Measurements from ENCODE around the gene PELI1. TPM values are rescaled to one million over a fixed set of nuclear protein-coding genes. Genes with fewer than 3 reads are reported as not detected.

PELI1 gene
- total and polyA plus RNA-seq, 4 experiments from 2014 or later: 11.3 to 40.5 (median 26.1) TPM

- intact Hi-C loops (cut with micrococcal nuclease): no loop called here
- ChIA-PET POLR2A (ENCODE audit: partially characterized antibody) (no interaction called here), CTCF (ENCODE audit: partially characterized antibody) (no interaction called here)
- no peak for DNase-seq
- Histone ChIP-seq H3K4me1 (ENCODE audit: insufficient read depth, low read length) (no peaks in the 10 kb centered on the region), H3K27me3 (ENCODE audit: insufficient read depth, low read length) (no peaks in the 10 kb centered on the region), H3K4me3 (ENCODE audit: low read length in 2 of 2) (no peak overlapping the region), H3K27ac (ENCODE audit: low read depth, low read length) (no peak overlapping the region), H3K36me3 (ENCODE audit: insufficient read depth, low read length) (no peaks in the 10 kb centered on the region), H3K9me3 (ENCODE audit: control insufficient read depth in 1 of 2, low read length in 2 of 2) (no peaks in the 10 kb centered on the region)
- no peaks in the 10 kb centered on the region for H3K4me1 Mint-ChIP-seq
- H3K36me3 Mint-ChIP-seq: no peaks in the 10 kb centered on the region
- H3K27ac Mint-ChIP-seq: no peak overlapping the region
- H3K27me3 Mint-ChIP-seq: no peaks in the 10 kb centered on the region
- no peak overlapping the region for H3K4me3 Mint-ChIP-seq
- no peaks in the 10 kb centered on the region for H3K9me3 Mint-ChIP-seq
Measured at GRCh38 chr2:64168201-64168600, 24.0 kb upstream of the PELI1 start.

- Mint-ChIP-seq H3K27ac (no peak overlapping the region), H3K27me3 (no peaks in the 10 kb centered on the region), H3K4me3 (no peak overlapping the region), H3K9me3 (no peaks in the 10 kb centered on the region), H3K4me1 (no peaks in the 10 kb centered on the region), H3K36me3 (no peaks in the 10 kb centered on the region)
- intact Hi-C loops (cut with micrococcal nuclease): no loop called here
- Histone ChIP-seq H3K27ac (ENCODE audit: low read depth, low read length) (no peak overlapping the region), H3K4me1 (ENCODE audit: insufficient read depth, low read length) (no peaks in the 10 kb centered on the region), H3K36me3 (ENCODE audit: insufficient read depth, low read length) (no peaks in the 10 kb centered on the region), H3K9me3 (ENCODE audit: control insufficient read depth in 1 of 2, low read length in 2 of 2) (no peaks in the 10 kb centered on the region), H3K4me3 (ENCODE audit: low read length in 2 of 2) (no peak overlapping the region), H3K27me3 (ENCODE audit: insufficient read depth, low read length) (no peaks in the 10 kb centered on the region)
- no peak for DNase-seq
- POLR2A ChIA-PET (ENCODE audit: partially characterized antibody): no interaction called here
- CTCF ChIA-PET (ENCODE audit: partially characterized antibody): interaction anchor here (0.9 kb wide), 1 partner anchor 164 kb away, joined by 4 read pairs; no protein-coding TSS in a partner anchor
Measured at GRCh38 chr2:64166637-64167420, 22.6 kb upstream of the PELI1 start.

- H3K27me3 Mint-ChIP-seq: no peaks in the 10 kb centered on the region
- intact Hi-C loops (cut with micrococcal nuclease): no loop called here
- no peaks in the 10 kb centered on the region for H3K36me3 ChIP-seq (ENCODE audit: insufficient read depth, low read length)
Measured at GRCh38 chr2:64166212-64166611, 22.0 kb upstream of the PELI1 start.

GRCh38 chr2:64165706-64166105 lies 21.5 kb upstream of the PELI1 start:
- no peak overlapping the region for H3K27ac ChIP-seq (ENCODE audit: low read depth, low read length)
- intact Hi-C loops (cut with micrococcal nuclease): no loop called here

More at GRCh38 chr2:64166212-64166611, 22.0 kb upstream of the PELI1 start:
- Histone ChIP-seq H3K27me3 (ENCODE audit: insufficient read depth, low read length) (no peaks in the 10 kb centered on the region), H3K9me3 (ENCODE audit: control insufficient read depth in 1 of 2, low read length in 2 of 2) (no peaks in the 10 kb centered on the region), H3K27ac (ENCODE audit: low read depth, low read length) (no peak overlapping the region), H3K4me3 (ENCODE audit: low read length in 2 of 2) (no peak overlapping the region), H3K4me1 (ENCODE audit: insufficient read depth, low read length) (no peaks in the 10 kb centered on the region)
- Mint-ChIP-seq H3K9me3 (no peaks in the 10 kb centered on the region), H3K27ac (no peak overlapping the region), H3K36me3 (no peaks in the 10 kb centered on the region), H3K4me1 (no peaks in the 10 kb centered on the region), H3K4me3 (no peak overlapping the region)
- DNase-seq: no peak
- ChIA-PET CTCF (ENCODE audit: partially characterized antibody) (interaction anchor here (0.9 kb wide), 1 partner anchor 164 kb away, joined by 4 read pairs; no protein-coding TSS in a partner anchor), POLR2A (ENCODE audit: partially characterized antibody) (no interaction called here)

GRCh38 chr2:64164629-64165028 lies 20.4 kb upstream of the PELI1 start:
- CTCF ChIA-PET (ENCODE audit: partially characterized antibody): no interaction called here
- H3K27ac ChIP-seq (ENCODE audit: low read depth, low read length): no peak overlapping the region
- no peaks in the 10 kb centered on the region for H3K9me3 ChIP-seq (ENCODE audit: control insufficient read depth in 1 of 2, low read length in 2 of 2)
- DNase-seq: no peak
- Mint-ChIP-seq H3K27ac (no peak overlapping the region), H3K36me3 (no peaks in the 10 kb centered on the region), H3K4me1 (no peaks in the 10 kb centered on the region), H3K4me3 (no peak overlapping the region), H3K9me3 (no peaks in the 10 kb centered on the region), H3K27me3 (no peaks in the 10 kb centered on the region)
- H3K4me1 ChIP-seq (ENCODE audit: insufficient read depth, low read length): no peaks in the 10 kb centered on the region
- POLR2A ChIA-PET (ENCODE audit: partially characterized antibody): no interaction called here
- no peak overlapping the region for H3K4me3 ChIP-seq (ENCODE audit: low read length in 2 of 2)
- no peaks in the 10 kb centered on the region for H3K27me3 ChIP-seq (ENCODE audit: insufficient read depth, low read length)
- intact Hi-C loops (cut with micrococcal nuclease): no loop called here
- no peaks in the 10 kb centered on the region for H3K36me3 ChIP-seq (ENCODE audit: insufficient read depth, low read length)

More at GRCh38 chr2:64165706-64166105, 21.5 kb upstream of the PELI1 start:
- Mint-ChIP-seq H3K27me3 (no peaks in the 10 kb centered on the region), H3K27ac (no peak overlapping the region), H3K4me1 (no peaks in the 10 kb centered on the region), H3K4me3 (no peak overlapping the region), H3K9me3 (no peaks in the 10 kb centered on the region), H3K36me3 (no peaks in the 10 kb centered on the region)
- Histone ChIP-seq H3K36me3 (ENCODE audit: insufficient read depth, low read length) (no peaks in the 10 kb centered on the region), H3K4me3 (ENCODE audit: low read length in 2 of 2) (no peak overlapping the region), H3K9me3 (ENCODE audit: control insufficient read depth in 1 of 2, low read length in 2 of 2) (no peaks in the 10 kb centered on the region), H3K27me3 (ENCODE audit: insufficient read depth, low read length) (no peaks in the 10 kb centered on the region), H3K4me1 (ENCODE audit: insufficient read depth, low read length) (no peaks in the 10 kb centered on the region)
- CTCF ChIA-PET (ENCODE audit: partially characterized antibody): interaction anchor here (0.7 kb wide), 1 partner anchor 162 kb away, joined by 3 read pairs; no protein-coding TSS in a partner anchor
- no peak for DNase-seq
- POLR2A ChIA-PET (ENCODE audit: partially characterized antibody): no interaction called here

GRCh38 chr2:64162516-64162915 lies 18.3 kb upstream of the PELI1 start:
- H3K27ac Mint-ChIP-seq: no peak overlapping the region

GRCh38 chr2:64157792-64158191 lies 13.6 kb upstream of the PELI1 start:
- ChIA-PET CTCF (ENCODE audit: partially characterized antibody) (no interaction called here), POLR2A (ENCODE audit: partially characterized antibody) (no interaction called here)

More at GRCh38 chr2:64162516-64162915, 18.3 kb upstream of the PELI1 start:
- Histone ChIP-seq H3K36me3 (ENCODE audit: insufficient read depth, low read length) (no peaks in the 10 kb centered on the region), H3K4me3 (ENCODE audit: low read length in 2 of 2) (no peak overlapping the region), H3K27ac (ENCODE audit: low read depth, low read length) (no peak overlapping the region), H3K27me3 (ENCODE audit: insufficient read depth, low read length) (no peaks in the 10 kb centered on the region), H3K4me1 (ENCODE audit: insufficient read depth, low read length) (no peaks in the 10 kb centered on the region), H3K9me3 (ENCODE audit: control insufficient read depth in 1 of 2, low read length in 2 of 2) (no peaks in the 10 kb centered on the region)
- H3K4me1 Mint-ChIP-seq: no peaks in the 10 kb centered on the region
- ChIA-PET POLR2A (ENCODE audit: partially characterized antibody) (no interaction called here), CTCF (ENCODE audit: partially characterized antibody) (no interaction called here)
- H3K4me3 Mint-ChIP-seq: no peak overlapping the region
- no peaks in the 10 kb centered on the region for H3K9me3 Mint-ChIP-seq
- intact Hi-C loops (cut with micrococcal nuclease): no loop called here
- H3K36me3 Mint-ChIP-seq: no peaks in the 10 kb centered on the region
- no peaks in the 10 kb centered on the region for H3K27me3 Mint-ChIP-seq
- no peak for DNase-seq

More at GRCh38 chr2:64157792-64158191, 13.6 kb upstream of the PELI1 start:
- intact Hi-C loops (cut with micrococcal nuclease): no loop called here
- H3K27ac ChIP-seq (ENCODE audit: low read depth, low read length): no peak overlapping the region
- no peak overlapping the region for H3K27ac Mint-ChIP-seq
- no peaks in the 10 kb centered on the region for H3K36me3 ChIP-seq (ENCODE audit: insufficient read depth, low read length)
- DNase-seq: no peak
- H3K36me3 Mint-ChIP-seq: no peaks in the 10 kb centered on the region
- H3K9me3 Mint-ChIP-seq: no peaks in the 10 kb centered on the region
- H3K4me1 ChIP-seq (ENCODE audit: insufficient read depth, low read length): no peaks in the 10 kb centered on the region
- no peak overlapping the region for H3K4me3 Mint-ChIP-seq
- no peaks in the 10 kb centered on the region for H3K9me3 ChIP-seq (ENCODE audit: control insufficient read depth in 1 of 2, low read length in 2 of 2)
- no peak overlapping the region for H3K4me3 ChIP-seq (ENCODE audit: low read length in 2 of 2)
- H3K4me1 Mint-ChIP-seq: no peaks in the 10 kb centered on the region
- peaks cover 0 to 2% of the 10 kb centered on the region in 2 donors for H3K27me3 Mint-ChIP-seq
- no peaks in the 10 kb centered on the region for H3K27me3 ChIP-seq (ENCODE audit: insufficient read depth, low read length)
